COLO668 (cell line): ENCODE results near the gene PAIP2B.
A peak's percentile ranks its signal among the peaks of the same experiment; 100 is the strongest.
"Not testable (repeated sequence)": the region's sequence is repeated elsewhere in the genome, so short reads cannot be mapped to it uniquely, and the experiment has no call there.

Source experiments
- DNase-seq: peaks from one replicate; lab custom pipeline; 2025; ENCODE audit not compliant: unreplicated experiment; lab: John Stamatoyannopoulos, UW

The PAIP2B gene, protein sequence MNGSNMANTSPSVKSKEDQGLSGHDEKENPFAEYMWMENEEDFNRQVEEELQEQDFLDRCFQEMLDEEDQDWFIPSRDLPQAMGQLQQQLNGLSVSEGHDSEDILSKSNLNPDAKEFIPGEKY

DNA sequence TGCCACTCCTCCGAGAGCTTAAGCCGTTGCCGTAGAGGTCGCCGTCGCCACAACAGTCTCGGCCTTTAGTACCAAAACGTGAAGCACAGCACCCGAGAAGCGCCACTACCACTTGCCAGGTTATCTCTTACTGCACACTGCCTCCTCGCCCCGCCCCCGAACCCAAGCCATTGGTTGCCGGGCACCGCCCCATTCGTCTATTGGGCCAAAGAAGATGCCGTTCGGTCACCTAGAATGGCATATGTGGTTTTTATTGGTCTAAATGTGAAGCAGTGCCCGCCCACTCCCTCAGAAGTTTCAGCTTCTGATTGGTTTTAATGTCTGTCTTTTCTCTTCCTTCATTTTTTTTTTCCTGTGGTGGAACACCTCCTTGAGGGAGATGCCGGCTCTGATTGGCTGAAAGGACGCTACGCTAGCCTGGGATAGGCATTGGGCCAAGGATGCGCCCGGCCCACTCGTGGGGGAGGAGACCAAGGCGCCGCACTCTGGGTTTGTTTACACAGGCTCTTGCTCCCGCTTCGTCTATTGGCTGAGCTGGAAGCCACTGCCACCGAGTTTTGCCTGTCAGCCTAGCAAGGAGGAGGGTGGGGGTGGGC, at the start of gene PAIP2B:
Gene PAIP2B (minus strand): TSS at position 139 of the 596 bp plus-strand sequence. CDS start 24,514 bp downstream, outside the sequence.
- peak; percentile 99 for DNase-seq

DNA sequence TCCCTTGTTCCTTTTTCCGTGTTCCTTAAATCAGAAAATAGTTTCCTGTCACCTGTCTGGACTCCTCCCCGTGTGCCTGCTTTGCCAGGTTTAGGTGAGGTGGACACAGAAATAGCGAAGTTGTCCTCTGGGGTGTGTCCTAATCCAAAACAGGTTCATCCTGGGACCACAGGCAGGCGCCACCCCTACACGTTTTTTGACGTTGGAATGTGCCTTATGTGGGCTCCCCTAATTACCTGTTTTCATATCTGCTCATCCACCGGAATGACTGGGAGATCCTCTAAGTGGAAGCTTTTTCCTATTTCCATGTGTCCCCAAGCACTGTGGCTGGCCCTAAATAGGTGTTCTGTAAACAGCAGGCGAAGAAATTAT, 49.0 kb upstream of the PAIP2B start:
- no peak for DNase-seq

DNA sequence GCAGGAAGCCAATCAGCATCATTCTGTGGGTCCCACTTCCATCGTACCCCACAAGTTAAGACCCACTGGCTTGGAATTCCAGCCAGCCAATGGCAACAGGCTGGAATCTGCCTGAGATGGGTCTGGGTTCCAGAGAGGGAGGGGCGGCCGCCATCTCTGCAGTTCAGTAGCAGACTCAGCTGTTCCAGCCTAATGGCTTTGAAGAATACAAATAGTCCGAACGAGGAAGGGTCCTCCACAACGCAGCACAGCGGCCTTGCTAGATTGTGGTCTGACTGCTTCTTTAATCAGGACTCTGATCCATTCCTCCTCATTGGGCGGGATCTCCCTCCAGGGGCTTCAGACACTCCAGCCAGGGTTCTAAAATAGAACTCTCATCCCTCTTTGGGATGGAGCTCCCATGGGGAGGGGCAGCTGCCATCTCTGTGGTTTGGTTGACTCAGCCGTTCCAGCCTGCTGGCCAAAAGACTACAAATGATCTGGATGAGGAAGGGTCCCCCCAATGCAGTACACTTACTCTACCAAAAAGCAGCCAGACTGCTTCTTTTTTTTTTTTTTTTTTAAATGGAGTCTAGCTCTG, 42.7 kb upstream of the PAIP2B start:
- no peak for DNase-seq

DNA sequence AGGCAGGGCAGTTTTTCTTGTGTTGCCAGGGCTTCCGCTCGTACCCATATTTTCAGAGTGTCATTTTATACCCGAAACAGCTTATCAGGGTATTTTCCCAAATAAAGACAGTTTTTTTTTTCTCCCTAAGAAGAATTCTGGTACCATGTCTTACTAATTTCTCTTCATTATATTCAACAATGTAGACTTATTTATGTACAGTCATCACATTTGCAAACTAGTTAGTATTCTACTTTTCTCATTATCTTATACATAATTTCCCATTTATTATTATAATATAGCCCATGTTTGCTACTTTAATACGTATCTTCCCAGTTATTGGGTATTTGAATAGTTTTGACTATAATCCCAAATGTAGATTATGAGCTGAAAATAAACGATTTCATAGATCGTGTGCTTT, 36.5 kb upstream of the PAIP2B start:
- no peak for DNase-seq

DNA sequence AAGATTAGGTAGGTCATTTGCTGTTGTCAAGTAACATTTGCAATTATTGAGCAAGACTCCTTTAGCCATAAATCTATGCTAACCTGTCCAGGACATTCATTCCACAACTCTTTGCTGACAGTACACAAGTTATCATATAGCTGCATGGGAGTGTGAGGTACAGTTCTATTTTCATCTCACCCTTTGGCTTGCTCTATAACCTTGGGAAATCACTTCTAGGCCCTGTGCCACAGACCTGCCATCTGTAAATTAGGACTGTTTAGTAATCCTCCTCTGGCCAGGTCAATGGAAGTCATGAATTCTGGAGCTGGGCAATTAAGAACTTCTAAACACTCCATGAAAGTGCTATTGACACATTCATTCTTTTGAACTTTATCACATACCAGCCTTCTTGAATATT, 34.6 kb upstream of the PAIP2B start:
- no peak for DNase-seq

DNA sequence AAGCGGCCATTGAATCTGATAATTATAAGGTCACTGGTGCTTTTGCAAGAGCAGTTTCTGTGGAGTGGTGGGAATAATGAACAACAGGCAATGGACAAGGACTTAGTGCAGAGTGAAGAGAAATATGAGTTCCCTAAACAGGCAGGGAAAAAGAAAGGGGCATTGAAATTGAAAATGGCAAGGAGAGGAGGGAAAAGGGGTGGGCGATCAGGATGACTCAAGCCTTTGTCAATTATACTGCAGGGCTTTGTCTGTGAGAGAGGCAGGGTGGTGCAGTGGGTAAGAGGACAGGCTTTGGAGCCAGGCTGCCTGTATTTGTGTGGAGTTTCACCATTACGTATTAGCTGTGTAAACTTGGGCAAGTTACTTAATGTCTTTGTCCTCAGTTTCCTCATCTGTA, 29.5 kb upstream of the PAIP2B start:
- no peak for DNase-seq

DNA sequence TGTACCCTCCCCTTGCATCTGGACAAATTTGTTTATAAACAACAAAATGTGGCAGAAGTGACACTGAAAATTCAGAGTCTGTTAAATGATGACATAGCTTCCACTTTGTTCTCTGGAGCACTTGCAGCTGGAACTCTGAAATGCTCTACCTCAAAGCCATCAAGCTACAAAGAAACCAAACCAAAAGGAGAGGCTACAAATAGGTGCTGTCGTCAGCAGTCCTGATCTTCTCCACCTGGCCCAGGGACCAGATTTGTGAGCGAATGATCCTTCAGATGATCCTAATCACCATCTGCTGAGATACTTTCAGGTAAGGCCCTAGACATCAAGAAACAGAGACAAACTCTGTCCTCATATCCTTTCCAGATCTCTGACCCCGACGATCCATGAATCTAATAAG, 27.9 kb upstream of the PAIP2B start:
- DNase-seq = no peak

DNA sequence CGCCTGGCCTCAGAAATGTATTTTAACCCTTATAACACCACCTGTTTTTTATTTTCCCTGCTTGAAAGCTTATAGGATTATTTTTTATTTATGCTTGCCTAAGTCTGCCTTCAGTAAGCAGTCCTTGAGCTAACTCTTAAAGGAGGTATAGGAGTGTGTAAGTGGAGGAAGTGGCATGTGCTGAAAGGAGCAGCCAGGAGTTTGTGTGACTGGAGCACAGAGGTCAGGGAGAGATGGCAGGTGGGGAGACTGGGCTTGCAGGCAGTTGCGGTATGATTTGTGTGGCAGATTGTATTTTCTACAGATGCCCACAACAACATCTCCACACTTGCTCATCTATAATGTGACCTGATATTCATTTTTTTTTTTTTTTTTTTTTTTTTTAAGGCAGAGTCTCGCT, 27.2 kb upstream of the PAIP2B start:
- DNase-seq = no peak

DNA sequence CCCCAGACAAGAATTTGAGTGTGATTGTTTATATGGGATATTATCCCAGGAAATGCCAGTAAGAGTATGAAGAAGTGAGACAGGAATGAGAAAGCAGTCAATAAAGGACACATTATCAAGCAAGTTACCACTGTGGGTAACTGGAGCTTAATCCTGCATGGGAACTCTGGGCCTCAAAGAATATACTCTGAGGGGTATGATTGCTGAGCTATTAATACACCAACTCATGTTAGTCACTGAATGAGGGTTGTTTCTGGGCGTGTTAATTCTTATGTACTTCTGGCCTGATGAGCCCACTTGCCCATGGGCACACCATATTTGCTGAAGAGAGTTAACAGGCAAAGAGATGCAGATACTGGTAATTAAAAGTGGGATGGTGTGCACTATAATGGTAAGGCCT, 26.6 kb upstream of the PAIP2B start:
- DNase-seq = no peak

DNA sequence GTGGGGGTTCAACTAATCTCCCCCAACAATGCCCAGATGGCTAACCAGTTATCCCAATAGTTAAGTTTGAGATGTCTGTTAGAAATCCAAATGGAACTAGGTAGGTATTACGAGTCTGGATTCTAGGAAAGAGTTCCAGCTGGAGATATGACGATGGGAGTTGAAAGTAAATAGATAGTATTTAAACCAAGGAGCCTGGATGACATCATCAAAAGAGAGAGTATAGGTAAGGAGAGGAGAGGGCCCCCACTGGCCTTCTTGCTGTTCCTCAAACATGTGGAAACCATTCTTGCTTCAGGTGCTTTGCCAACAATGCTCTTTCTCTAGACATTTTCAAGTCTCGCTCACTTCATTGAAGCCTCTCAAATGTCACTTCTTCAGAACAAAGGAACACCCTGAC, 26.0 kb upstream of the PAIP2B start:
- no peak for DNase-seq

DNA sequence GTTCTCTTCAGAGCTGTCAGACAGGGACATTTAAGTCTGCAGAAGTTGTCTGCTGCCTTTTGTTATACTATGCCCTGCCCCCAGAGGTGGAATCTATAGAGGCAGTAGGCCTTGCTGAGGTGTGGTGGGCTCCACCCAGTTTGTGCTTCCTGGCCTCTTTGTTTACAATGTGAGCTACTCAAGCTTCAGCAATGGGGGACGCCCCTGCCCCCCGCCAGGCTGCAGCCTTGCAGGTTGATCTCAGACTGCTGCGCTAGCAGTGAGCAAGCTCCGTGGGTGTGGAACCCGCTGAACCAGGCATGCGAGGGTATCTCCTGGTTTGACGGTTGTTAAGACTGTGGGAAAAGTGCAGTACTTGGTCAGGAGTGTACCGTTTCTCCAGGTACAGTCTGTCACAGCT, 24.0 kb upstream of the PAIP2B start:
- DNase-seq = no peak

DNA sequence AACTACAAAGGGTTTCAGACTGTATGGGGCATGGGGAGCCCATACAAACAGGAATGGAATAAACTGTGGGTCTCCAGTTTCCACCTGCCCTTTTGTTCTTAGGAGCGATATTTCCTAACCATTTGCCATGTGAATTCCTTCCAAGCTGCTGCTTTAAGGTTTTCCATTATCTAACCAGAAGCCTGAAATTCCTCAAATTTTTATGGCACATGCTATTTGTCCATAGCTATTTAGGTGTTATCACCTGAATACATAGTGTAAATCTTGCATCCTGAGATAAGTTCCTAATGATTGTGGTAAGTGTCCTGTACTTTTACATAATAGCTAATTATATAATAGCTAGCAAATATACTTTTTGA, 17.4 kb upstream of the PAIP2B start:
- DNase-seq = no peak

DNA sequence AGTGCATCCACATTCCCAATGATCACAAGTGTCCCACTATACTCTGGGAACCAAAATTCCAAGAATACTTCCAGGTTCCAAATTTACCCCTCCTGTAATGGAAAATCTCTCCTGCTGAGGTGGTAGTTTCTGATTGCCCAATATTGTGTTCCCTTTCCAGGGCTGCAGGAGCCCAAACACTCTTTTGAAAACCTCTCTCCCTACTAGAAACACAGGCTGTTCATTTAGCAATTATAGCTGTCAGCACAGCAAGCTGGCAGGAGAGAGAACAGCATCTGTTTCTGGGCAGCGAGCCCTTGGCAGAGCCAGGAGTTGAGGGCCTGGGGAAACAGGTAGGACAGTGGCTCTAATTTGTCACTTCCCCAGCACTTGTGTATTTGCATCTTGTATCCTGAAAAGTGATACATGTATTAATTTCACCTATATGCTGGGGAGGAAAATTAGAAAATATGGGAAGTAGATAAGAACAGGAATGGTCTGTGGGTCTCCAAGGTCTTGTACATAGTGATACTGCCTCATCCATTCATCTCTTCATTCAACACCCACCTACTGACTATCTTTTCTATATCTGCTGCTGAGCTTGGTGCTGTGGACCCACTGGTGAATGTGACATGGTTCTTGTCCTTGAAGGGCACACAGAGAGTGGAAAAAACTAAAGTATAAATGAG, 16.9 kb upstream of the PAIP2B start:
- no peak for DNase-seq

DNA sequence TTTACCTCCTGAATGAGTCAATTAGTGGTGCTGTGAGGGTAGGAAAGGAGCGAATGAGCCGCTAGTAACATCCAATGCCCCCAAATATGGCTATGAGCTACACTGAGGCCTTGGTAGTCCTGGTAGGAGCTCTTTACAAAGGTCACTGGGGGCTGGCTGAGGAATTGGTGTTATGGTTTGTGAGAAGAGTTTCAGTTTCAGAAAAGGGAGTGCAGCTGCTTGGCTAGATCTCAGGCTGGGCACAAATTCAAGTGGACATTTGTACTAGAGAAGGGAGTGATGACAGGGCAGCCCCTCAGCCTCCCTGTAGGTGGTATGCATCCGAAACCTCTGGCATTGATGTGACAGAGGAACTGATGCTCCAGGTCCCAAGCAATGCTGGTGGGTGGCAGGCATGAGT, 13.9 kb upstream of the PAIP2B start:
- DNase-seq = no peak

DNA sequence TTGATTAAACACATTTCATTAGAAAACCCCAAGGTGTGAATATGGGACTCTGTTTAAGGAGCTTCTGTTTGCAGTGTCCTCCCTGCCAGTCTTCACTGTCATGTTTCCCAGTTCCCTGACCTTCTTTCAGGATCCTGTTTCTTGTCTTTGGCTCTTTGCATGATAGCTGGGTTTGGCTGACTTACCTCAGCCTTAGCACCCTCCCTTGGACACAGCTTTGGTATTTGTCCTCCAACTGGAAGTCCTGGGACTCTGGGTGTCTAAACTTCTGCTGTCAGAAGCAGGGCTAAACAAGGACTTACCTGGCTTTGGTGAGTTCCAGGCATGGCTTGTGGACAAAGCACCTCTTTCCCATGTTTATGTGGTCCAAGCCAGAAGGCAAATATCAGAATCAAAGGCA, 11.2 kb upstream of the PAIP2B start:
- no peak for DNase-seq

DNA sequence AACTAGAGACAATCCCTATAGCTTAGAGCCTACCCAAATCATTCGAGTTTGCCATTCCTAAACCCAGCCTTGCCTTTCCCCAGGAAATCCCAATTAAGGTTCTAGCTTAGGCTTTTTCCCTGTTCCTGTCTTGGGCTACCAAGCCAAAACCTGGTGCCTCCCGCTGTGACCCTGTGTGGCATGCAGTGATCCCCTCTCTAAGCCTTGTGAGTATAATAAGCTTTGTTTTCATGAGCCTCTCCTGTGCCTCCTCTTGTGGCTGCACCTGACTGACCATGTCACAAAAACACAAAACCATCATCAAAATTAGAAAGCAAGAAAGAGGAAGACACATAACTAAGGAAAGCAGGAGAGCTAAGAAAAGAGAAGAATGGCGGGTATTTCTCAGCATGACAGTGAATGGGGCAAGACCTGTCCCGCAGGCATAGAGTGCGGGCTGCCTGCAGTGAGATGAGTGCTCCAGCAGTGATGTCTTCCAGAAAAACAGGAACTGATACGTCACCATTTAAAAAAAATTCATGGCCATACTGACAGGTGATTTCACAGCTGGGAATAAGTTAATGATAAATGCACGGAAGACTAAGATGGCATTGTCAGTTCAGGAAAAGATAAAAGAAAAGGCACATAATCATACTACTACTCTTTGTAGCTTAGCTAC, 9.2 kb upstream of the PAIP2B start:
- DNase-seq = no peak

DNA sequence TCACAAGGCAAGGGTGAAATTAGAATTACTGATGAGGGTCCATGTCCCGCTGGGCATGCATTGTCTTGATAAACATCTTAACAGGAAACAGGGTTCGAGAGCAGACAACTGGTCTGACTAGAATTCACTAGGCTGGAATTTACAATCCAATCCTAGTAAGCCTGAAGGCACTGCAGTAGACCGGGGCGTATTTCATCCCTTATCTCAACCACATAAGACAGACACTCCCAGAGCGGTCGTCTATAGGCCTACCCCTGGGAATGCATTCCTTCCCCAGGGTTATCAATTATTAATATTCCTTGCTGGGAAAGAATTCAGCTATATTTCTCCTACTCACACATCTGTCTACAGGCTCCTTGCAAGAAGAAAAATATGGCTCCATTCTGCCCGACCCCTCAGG, 6.2 kb upstream of the PAIP2B start:
- DNase-seq = not testable (repeated sequence)

DNA sequence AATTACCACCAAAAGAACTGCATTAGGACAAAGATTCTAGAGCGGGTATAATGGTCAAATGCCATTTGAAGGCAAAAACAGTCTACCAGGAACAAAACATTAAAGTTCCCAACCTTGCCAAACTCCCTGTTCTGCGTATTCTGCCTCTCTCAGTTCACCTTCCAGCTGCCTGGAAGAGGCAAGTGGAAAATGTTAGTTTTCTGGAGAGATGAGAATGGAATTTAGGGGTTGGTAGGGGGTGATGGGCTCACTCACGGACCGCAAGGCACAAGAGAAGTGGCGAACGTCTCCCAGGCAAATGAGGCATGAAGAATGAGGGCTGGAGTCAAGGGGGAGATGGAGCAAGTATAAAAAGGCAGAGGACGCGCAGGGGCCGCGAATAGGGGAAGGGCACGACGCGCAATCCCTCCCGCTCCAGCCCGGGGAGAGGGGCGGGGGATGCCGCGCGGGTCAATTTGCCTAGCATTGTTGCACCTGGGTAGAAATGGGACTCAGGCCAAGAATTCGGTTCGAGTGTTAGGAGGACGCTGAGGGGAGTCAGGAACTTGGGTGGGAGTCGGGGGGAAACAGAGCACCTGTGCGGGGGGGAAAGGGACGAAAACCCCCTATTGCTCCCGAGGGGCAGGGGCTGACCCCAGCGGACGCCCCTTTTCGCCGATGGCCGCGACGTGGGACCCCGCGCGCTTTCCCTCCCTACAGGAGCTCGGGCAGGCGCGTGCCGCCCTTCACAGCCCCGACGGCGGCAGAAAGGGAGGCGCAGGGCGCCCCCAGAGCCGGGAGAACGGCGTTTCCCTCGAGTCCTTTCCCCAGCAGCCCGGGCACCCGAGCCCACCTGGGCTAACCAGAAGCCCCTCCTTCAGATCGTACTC, 573 bp downstream of the PAIP2B start:
- peak; percentile 78 for DNase-seq

DNA sequence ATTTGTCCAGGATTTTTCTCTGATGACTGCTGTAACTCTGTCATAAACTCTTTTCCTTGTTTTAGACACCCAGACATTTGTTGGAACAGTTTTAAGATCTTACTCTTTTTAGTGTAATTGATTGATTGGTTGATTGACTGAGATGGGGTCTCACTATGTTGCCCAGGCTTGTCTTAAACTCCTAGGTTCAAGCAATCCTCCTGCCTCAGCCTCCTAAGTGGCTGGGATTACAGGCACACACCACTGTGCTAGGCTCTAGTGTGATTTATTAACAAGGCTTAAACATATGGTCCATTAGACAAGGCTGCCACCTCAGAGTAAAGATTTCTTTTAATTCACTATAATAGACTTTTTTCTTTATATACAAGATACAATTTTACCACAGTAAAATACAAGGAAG, 2.0 kb downstream of the PAIP2B start:
- DNase-seq = no peak

DNA sequence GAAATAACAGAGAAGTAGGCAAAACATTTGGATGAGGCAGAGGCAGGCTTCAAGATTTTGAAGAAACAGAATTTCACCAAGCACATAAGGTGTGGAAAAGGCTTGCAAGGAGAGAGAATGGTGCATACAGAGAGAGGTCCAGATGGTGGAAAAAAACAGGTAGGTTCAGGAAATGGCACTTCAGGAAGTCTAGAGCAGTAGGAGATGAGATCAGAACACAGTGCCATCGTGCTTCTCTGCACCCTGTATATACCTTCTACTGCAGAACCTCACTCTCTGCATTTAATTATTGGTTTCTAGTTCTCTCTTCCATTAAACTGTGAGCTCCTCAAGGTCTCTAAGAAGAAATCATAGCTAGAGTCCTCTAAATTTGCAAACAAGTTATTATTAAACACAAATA, 2.4 kb downstream of the PAIP2B start:
- no peak for DNase-seq

DNA sequence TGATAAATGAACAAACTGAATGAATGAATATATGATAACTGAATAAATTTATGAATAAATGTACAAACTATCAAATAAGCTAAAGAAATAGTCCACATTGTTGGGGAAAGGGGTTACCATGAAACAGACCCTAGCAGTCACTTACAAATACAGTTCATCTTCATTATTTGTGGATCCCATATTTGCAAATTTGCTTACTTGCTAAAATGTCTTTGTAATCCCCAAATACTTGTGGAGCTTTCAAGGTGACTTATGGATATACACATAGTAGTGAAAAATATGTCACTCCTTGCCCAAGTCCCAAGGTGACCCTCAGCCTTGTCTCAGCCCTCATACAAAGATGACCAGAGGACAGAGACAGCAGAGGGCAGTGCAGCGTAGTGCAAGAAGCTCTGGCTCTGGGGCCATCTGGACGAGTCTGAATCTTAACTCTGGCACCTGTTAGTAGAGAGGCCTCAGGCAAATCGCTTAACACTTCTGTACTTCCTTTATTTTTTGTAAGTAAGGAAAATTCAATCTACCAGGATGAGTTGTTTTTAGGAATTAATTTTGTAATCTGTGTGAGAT, 3.1 kb downstream of the PAIP2B start:
- peak; percentile 73 for DNase-seq
